GM21390 (cell line): Measurements from ENCODE around the gene SOSTDC1.
"Not testable (repeated sequence)": the region's sequence is repeated elsewhere in the genome, so short reads cannot be mapped to it uniquely, and the experiment has no call there.

Experiments
- ATAC-seq: cut with Tn5 transposase; IDR thresholded peaks from one replicate; pipeline ENCODE4 v1.9.1; 2021; ENCODE audit not compliant: unreplicated experiment

The SOSTDC1 gene, protein sequence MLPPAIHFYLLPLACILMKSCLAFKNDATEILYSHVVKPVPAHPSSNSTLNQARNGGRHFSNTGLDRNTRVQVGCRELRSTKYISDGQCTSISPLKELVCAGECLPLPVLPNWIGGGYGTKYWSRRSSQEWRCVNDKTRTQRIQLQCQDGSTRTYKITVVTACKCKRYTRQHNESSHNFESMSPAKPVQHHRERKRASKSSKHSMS

DNA sequence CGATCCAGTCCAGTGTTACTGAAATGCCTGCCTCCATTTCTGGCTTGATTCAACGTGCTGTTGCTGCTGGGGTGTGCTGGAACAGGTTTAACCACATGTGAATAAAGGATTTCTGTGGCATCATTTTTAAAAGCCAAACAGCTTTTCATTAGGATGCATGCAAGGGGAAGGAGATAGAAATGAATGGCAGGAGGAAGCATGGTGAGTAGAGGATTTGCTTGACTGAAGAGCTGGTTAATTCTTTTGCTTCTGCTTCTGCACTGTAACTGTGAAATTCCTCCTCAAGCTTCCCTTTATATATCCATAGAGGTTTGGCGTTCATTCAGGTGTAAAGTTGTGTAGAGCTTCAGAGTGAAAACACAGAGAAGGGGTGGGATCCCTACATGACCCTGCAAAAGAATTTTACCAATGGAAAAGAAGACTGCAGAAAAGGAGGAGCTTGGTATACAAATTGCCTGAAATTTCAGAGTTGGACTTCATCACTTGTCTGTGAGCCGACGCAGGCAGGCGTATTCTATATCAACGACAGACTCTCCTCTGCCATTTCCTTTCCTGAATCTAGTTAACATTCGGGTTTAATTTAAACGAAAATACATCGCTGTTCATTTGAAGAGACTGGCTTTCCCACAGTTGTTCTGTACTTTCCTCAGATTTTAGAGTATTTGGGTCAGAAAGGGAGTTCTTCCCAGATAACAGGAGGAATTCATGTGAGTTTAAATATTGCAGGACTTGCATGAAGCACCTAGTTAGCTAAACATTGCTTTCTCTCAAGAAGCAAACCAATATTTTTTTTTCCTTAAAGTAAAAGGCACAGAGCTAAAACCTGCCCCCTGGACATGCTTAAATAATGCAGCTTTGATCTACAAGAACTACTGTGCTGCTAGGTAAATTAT, at the start of gene SOSTDC1:
Gene SOSTDC1, minus strand, starts transcription at position 270 of the 893 bp plus-strand sequence. Its CDS starts 70 bp downstream, at position 200.
- no peak for ATAC-seq

GRCh38 chr7:16514729-16515128, 49.2 kb upstream of the SOSTDC1 start:
- ATAC-seq: no peak

DNA sequence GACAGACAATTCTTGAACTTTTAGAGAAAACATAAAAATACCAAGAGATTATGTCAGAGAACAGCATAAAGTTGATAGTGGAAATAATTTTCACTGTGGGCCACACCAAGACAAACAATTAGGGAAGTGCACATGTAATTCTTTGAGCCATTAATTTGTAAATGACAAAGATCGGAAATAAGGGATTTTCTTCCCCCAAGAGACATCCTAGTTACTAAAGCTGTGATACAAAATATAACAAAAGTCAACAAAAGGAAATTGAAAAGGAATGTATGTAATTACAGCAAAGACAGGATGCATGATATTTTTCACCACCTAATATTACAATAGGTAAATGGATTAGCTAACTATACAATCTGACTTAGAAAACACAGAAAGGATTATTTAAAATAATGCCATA, 48.7 kb upstream of the SOSTDC1 start:
- no peak for ATAC-seq

- no peak for ATAC-seq
Observed at GRCh38 chr7:16512097-16512496, 46.6 kb upstream of the SOSTDC1 start.

DNA sequence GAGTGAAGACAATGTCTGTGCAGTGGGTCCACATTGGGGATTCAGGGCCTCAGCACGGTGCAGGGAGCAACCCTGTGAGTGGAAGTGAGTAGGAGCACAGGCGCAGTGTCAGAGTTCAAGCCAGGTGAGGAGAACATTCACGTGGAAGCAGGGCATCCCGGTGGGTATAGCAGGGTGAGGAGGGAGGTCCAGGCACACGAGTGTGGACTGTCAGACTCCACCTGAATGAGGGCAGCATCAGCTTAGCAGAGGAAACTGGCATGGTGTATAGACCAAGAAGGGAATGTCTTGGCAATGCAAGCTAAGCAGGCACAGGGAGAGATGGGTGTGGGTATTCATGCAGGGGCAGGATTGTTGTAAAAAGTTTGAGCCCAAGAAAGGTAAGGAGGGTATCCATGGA, 45.8 kb upstream of the SOSTDC1 start:
- ATAC-seq: no peak

DNA sequence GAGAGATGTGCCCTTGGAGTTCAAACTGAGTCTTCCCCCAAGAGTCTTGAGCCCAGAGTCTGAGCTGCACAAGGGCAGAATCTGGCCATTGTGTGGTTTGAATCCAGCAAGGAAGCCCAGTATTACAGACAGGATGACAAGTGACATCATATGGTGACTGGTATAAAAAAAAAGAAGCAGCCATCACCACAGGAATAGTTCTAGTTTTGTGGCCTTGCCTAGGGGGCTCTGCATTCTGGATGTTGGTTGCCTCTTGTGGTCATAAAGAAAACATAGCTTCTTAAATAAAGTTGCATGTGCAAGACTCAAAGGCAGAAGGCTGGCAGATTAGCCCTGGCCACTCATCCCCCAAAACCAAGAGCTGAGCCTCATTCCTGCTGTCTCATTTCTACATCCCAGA, 44.3 kb upstream of the SOSTDC1 start:
- no peak for ATAC-seq

DNA sequence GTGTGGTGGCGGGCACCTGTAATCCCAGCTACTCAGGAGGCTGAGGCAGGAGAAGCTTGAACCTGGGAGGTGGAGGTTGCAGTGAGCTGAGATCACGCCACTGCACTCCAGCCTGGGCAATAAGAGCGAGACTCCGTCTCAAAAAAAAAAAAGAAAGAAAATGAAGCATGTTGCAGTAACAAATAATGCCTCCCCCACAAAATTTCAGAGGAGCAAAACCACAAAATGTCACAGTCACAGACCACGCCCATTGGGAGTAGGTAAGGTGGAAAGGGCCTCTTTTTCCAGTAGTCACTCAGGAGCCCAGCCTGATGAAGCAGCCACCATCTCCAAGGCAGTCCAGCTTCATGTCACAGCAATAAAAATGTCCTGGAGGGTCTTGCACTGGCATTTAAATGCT, 40.9 kb upstream of the SOSTDC1 start:
- not testable (repeated sequence) for ATAC-seq

DNA sequence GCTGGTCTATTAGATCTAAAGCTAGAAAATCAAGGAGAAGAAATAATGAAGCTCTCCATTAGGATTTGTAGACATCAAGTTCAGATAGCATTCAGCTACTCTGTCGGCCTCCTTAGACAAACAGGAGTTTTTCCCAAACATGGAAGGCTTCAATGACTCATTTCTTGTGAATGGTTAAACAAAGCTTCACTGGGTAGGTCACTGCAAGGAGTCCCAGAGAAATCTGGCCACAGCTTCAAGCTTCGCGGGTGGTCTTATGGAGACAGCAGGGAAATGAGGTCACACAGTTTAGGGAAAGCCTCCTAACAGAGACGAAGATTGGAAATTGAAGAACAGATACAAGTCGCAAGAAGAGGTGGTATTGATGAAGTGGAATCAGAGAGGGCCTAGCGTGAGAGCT, 38.5 kb upstream of the SOSTDC1 start:
- no peak for ATAC-seq

DNA sequence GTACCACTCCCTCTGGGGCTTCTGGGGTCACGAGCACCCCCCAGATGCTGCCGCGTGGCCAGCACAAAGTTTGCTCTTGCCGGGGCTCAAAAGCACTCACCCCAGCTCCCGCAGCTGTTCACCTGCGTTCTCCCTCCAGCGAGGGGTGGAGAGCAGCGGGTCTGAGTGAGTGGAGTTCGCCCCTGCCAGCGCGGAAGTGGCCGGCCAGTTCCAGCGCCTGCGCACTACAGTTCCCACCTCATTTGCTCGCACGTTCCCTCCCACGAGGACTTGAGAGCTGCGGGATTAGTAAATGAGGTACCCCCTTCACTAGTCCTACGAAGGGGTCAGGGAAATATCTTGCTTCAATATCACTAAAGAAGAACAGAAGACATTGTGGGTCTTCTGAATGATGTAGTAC, 36.8 kb upstream of the SOSTDC1 start:
- no peak for ATAC-seq

DNA sequence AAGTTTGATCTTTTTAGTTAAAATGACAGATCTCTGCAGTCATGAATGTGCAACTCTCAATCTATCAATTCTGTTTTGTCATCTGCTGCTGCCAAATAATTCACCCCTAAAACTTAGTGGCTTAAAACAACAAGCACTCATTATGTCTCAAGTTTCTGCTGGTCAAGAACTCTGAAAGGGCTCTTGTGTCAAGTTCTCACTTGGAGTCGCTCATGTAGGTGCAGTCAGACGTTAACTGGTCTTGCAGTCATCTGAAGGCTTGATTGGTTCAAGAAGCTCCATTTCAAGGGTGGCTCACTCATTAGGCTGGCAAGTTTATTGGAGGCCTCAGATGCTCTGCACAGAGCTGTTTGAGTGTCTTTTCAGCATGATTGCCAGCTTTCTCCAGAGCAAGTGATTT, 32.6 kb upstream of the SOSTDC1 start:
- no peak for ATAC-seq

DNA sequence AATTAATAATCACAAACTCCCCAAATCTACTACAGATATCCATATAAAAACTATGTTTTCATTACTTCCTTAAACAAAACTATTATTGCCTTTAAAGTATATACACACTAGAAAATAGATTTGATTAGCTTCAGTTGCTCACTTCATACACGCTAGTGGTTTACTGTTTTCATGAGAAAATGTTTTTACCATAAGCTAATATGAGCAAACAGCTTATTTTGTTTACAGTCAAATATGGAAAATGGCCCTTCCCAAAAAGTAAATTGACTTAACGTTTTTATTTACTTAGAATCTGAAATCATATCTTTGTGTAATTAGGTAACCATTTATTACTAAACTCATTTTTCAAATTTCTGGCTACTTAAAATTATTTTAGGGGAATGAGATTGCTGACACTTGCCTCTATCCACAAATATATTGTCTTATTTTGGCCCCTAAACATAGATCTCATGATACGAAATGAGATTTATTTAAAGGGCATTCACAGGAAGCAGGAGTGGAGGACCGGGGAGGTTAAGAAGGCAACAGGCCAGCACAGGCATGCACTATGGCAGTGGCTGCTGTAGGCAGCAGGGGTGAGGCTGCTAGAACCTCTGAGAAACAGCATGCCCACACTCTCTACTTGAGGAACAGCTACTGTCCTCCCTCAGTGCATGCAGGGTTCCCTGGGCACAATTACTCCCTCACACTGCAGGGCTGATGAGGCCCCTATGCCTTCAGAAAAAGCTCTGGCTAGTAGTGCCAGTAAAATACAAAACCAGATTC, 29.6 kb upstream of the SOSTDC1 start:
- ATAC-seq: no peak

DNA sequence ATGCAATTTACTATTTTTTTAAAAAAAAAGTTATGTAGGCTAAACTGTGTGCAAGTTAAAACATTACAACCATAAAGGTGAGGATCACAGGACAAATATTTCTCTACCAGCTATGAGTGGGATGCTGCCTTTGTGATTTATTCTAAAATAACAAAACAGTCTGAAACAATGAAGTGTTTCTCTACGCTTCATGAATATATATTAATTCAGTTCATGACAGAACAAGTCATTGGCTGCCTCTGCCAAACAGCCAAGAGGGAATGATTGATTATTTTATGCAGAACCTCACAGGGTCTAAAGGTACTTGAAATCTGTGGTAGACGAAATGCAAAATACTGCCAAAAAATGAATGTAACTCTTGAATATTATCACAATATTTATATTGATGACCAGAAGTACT, 29.0 kb upstream of the SOSTDC1 start:
- ATAC-seq: no peak

- ATAC-seq: no peak
Observed at GRCh38 chr7:16493266-16493665, 27.7 kb upstream of the SOSTDC1 start.

GRCh38 chr7:16492513-16493062, 27.1 kb upstream of the SOSTDC1 start:
- ATAC-seq: no peak

GRCh38 chr7:16491148-16491547, 25.6 kb upstream of the SOSTDC1 start:
- no peak for ATAC-seq

DNA sequence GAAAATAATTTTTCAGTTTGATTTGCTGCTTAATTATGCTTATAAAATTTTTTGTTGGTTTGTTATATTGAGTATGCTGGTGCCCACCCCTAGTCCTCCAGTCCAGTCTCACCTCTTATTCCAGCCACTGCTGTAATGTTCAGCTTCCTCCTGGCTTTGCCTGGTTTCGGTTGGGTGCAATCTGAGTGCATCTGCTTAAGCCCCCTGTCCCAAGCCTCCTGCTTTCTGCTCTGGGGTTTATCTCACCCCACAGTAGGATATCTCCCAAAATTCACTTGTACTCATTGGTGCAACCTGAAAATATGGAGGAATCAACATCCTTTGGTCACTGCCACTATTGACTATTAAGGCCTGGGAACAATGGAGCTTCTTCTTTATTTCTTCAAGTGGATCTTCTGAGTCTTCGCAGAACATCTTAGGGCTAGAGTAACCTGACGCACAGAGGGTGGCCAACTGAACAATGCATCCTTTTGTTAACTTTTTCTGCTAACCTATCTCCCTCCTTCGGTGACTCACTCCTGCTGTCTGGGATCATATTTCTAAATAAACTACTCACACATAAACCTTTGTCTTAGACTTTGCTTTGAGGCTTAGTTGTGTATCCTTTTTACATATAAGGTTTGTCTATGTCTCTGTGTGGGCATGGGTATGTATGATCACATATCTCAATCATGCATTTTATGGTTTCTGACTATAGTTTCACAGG, 19.1 kb upstream of the SOSTDC1 start:
- no peak for ATAC-seq

DNA sequence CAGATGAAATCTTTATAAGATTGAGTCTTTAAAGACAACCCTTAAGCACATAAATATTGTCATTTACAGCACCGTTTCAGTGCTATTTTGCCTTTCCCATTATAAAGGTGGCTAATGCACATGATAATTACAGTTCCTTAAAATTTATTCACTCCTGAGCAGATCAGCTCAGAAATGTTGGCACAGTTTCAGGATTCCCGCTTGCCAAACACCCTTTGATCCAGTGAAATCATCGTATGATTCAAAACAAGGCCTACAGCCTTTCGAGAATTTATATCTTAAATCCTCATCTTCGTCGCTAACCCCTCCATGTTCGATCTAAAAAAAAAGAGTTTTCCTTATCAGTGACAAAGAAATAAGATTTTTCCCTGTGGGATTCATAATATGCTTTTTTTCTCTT, 14.1 kb upstream of the SOSTDC1 start:
- no peak for ATAC-seq

GRCh38 chr7:16479161-16479560, 13.6 kb upstream of the SOSTDC1 start:
- no peak for ATAC-seq

GRCh38 chr7:16471933-16472332, 6.4 kb upstream of the SOSTDC1 start:
- ATAC-seq: no peak

DNA sequence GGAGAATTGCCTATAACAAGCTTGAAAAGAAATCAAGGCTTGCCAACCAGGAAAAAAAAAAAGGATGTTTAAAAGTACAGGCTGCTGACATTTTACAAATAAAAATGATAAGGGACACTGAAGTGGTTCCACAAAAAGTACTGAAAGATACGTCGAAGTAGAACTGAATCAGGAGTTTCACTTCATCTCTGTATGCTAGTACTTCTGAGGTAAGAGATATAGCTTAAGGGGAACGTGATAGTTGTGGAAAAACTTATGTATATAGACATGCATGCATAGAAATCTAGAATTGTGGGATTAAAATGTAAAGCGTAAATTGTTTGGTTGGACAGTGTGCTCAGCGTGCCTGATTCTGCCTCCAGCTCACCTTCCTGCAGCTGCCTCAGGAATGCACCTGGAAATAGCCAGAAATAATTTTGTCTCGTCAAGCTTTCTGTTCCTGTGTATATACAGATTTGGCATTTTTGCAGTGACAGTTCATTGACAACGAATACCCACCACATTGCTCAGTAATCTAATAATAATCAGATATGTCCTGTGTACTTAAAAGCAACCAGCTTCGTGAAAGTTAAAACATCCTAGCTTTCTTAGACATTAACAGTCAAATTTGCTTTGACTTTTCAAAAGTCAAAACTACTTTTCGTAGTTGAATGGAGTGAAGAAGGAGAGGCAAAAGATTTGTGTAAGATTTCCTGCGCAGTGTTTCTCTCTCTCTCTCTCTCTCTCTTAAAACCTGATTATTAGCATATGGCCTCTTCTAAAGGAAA, 1.4 kb downstream of the SOSTDC1 start:
- no peak for ATAC-seq
